Raji (cell line): ENCODE measurements around the gene SPON1.

Experiments
- POLR2A ChIP-seq: IDR thresholded peaks from 2 replicates; pipeline ENCODE4 v1.6.1; 2011; ENCODE audit warnings: low read depth, low read length, control low read depth; ENCODE audit not compliant: insufficient read depth

Gene SPON1

GRCh38 chr11:13962562-13963168 lies at the start of gene SPON1:
SPON1 (plus strand) TSS chr11:13962723; CDS start chr11:13962905, 182 bp downstream.
- TF ChIP-seq POLR2A, result no peak

- no peak for TF ChIP-seq POLR2A
These were observed 45.3 kb upstream of the SPON1 start for GRCh38 chr11:13917264-13917663.

GRCh38 chr11:13917904-13918303 lies 44.6 kb upstream of the SPON1 start:
- no peak for TF ChIP-seq POLR2A

- no peak for TF ChIP-seq POLR2A
These were observed 41.8 kb upstream of the SPON1 start for GRCh38 chr11:13920756-13921155.

- no peak for TF ChIP-seq POLR2A
These were observed 41.0 kb upstream of the SPON1 start for GRCh38 chr11:13921545-13921944.

- no peak for TF ChIP-seq POLR2A
These were observed 39.3 kb upstream of the SPON1 start for GRCh38 chr11:13923182-13923581.

- no peak for TF ChIP-seq POLR2A
These were observed 38.5 kb upstream of the SPON1 start for GRCh38 chr11:13923716-13924650.

- TF ChIP-seq POLR2A, result no peak
These were observed 37.7 kb upstream of the SPON1 start for GRCh38 chr11:13924801-13925327.

- no peak for TF ChIP-seq POLR2A
These were observed 35.5 kb upstream of the SPON1 start for GRCh38 chr11:13926981-13927380.

- no peak for TF ChIP-seq POLR2A
These were observed 35.0 kb upstream of the SPON1 start for GRCh38 chr11:13927481-13927880.

GRCh38 chr11:13928566-13929251 lies 33.8 kb upstream of the SPON1 start:
- no peak for TF ChIP-seq POLR2A

- no peak for TF ChIP-seq POLR2A
These were observed 33.1 kb upstream of the SPON1 start for GRCh38 chr11:13929395-13929891.

GRCh38 chr11:13931356-13931755 lies 31.2 kb upstream of the SPON1 start:
- TF ChIP-seq POLR2A, result no peak

GRCh38 chr11:13939961-13940906 lies 22.3 kb upstream of the SPON1 start:
- TF ChIP-seq POLR2A, result no peak
